H9 (cell line): Measurements from ENCODE around the gene EPB41L4B. TPM values are rescaled to one million over a fixed set of nuclear protein-coding genes. Genes with fewer than 3 reads are reported as not detected.

Experiments
- DNase-seq: peaks from one replicate; pipeline ENCODE4 v3.0.0-alpha.2; 2017
- H2AFZ ChIP-seq: one replicate; pipeline ENCODE4 v1.6.1; 2013; ENCODE audit warnings: mild to moderate bottlenecking, low read length, control low read depth, moderate library complexity
- H2AK5ac ChIP-seq: 2 replicates; pipeline ENCODE4 v1.6.1; 2013; ENCODE audit warnings: low read length, control low read depth, mixed read lengths; ENCODE audit not compliant: insufficient read length
- H2BK120ac ChIP-seq: one replicate; pipeline ENCODE4 v1.6.1; 2013; ENCODE audit warnings: low read depth, mild to moderate bottlenecking, low read length, control low read depth, inconsistent platforms; ENCODE audit not compliant: poor library complexity, severe bottlenecking
- H2BK12ac ChIP-seq: 2 replicates; pipeline ENCODE4 v1.6.1; 2013; ENCODE audit warnings: low read length, control low read depth, mixed read lengths, low read depth; ENCODE audit not compliant: insufficient read length
- H2BK15ac ChIP-seq: 2 replicates; pipeline ENCODE4 v1.6.1; 2013; ENCODE audit warnings: low read depth, low read length, control low read depth
- H2BK20ac ChIP-seq: one replicate; pipeline ENCODE4 v1.6.1; 2013; ENCODE audit warnings: low read depth, mild to moderate bottlenecking, low read length, control low read depth, inconsistent platforms; ENCODE audit not compliant: poor library complexity, severe bottlenecking
- H2BK5ac ChIP-seq: 2 replicates; pipeline ENCODE4 v1.6.1; 2013; ENCODE audit warnings: low read length, control low read depth, mixed read lengths; ENCODE audit not compliant: insufficient read length
- H3K14ac ChIP-seq: 2 replicates; pipeline ENCODE4 v1.6.1; 2013; ENCODE audit warnings: low read length, control low read depth; ENCODE audit not compliant: insufficient read depth
- H3K18ac ChIP-seq: 2 replicates; pipeline ENCODE4 v1.6.1; 2013; ENCODE audit warnings: low read depth, mild to moderate bottlenecking, mixed read lengths, low read length, control low read depth; ENCODE audit not compliant: insufficient read length
- H3K23ac ChIP-seq: 2 replicates; pipeline ENCODE4 v1.6.1; 2013; ENCODE audit warnings: low read length, control low read depth, mixed read lengths, low read depth; ENCODE audit not compliant: insufficient read length
- H3K23me2 ChIP-seq: 2 replicates; pipeline ENCODE4 v1.6.1; 2013; ENCODE audit warnings: low read depth, mild to moderate bottlenecking, mixed read lengths, low read length, control low read depth; ENCODE audit not compliant: insufficient read length, poor library complexity, severe bottlenecking
- H3K27ac ChIP-seq: 2 replicates; pipeline ENCODE4 v1.5.1; 2013; ENCODE audit warnings: low read length, control low read depth, mixed read lengths, low read depth; ENCODE audit not compliant: insufficient read length
- H3K27me3 ChIP-seq: 2 replicates; pipeline ENCODE4 v1.6.1; 2013; ENCODE audit warnings: low read length, control low read depth, inconsistent platforms; ENCODE audit not compliant: insufficient read depth
- H3K4ac ChIP-seq: 2 replicates; pipeline ENCODE4 v1.6.1; 2013; ENCODE audit warnings: low read depth, mild to moderate bottlenecking, control low read depth, inconsistent platforms, low read length, moderate library complexity
- H3K4me1 ChIP-seq: 2 replicates; pipeline ENCODE4 v1.6.1; 2013; ENCODE audit warnings: low read length, control low read depth, inconsistent platforms; ENCODE audit not compliant: insufficient read depth
- H3K4me2 ChIP-seq: 2 replicates; pipeline ENCODE4 v1.6.1; 2013; ENCODE audit warnings: low read length, control low read depth, mixed read lengths; ENCODE audit not compliant: insufficient read length, insufficient read depth
- H3K56ac ChIP-seq: 2 replicates; pipeline ENCODE4 v1.6.1; 2013; ENCODE audit warnings: low read depth, mild to moderate bottlenecking, mixed read lengths, low read length, control low read depth; ENCODE audit not compliant: insufficient read length
- H3K79me1 ChIP-seq: 2 replicates; pipeline ENCODE4 v1.6.1; 2013; ENCODE audit warnings: low read depth, mild to moderate bottlenecking, moderate library complexity, low read length, control low read depth, inconsistent platforms; ENCODE audit not compliant: insufficient read depth, poor library complexity, severe bottlenecking
- H3K79me2 ChIP-seq: 2 replicates; pipeline ENCODE4 v1.6.1; 2013; ENCODE audit warnings: low read length, control low read depth, inconsistent platforms; ENCODE audit not compliant: insufficient read depth
- H3K9ac ChIP-seq: 2 replicates; pipeline ENCODE4 v1.6.1; 2013; ENCODE audit warnings: low read length, control low read depth, mixed read lengths; ENCODE audit not compliant: insufficient read length; ENCODE audit errors: extremely low read depth
- H3K9me3 ChIP-seq: one replicate; pipeline ENCODE4 v1.6.1; 2013; ENCODE audit warnings: low read depth, low read length, inconsistent platforms; ENCODE audit not compliant: control insufficient read depth
- H3T11ph ChIP-seq: one replicate; pipeline ENCODE4 v1.6.1; 2013; ENCODE audit warnings: mild to moderate bottlenecking, low read length, control low read depth, inconsistent platforms
- H4K20me1 ChIP-seq: one replicate; pipeline ENCODE4 v1.6.1; 2013; ENCODE audit not compliant: control insufficient read depth, insufficient read length, insufficient read depth
- H4K5ac ChIP-seq: 2 replicates; pipeline ENCODE4 v1.6.1; 2013; ENCODE audit warnings: low read depth, mild to moderate bottlenecking, mixed read lengths, low read length, control low read depth; ENCODE audit not compliant: insufficient read length
- H4K8ac ChIP-seq: replicated peaks from 2 replicates; pipeline ENCODE4 v1.6.1; 2013; ENCODE audit warnings: low read length, control low read depth, mixed read lengths, low read depth; ENCODE audit not compliant: insufficient read length
- H4K91ac ChIP-seq: 2 replicates; pipeline ENCODE4 v1.6.1; 2013; ENCODE audit warnings: low read depth, mild to moderate bottlenecking, moderate library complexity, mixed read lengths, low read length, control low read depth; ENCODE audit not compliant: insufficient read length
- H3K27ac Mint-ChIP-seq, 3 experiments: 2 replicates in 2 of 3; 3 replicates in 1 of 3; pipeline ENCODE4 v1.8.0; 2020 to 2021; ENCODE audit warnings: mixed read lengths in 3 of 3, mild to moderate bottlenecking in 1 of 3, moderate library complexity in 1 of 3
- H3K27me3 Mint-ChIP-seq: 2 replicates; pipeline ENCODE4 v1.8.0; 2021; ENCODE audit warnings: low read depth, mild to moderate bottlenecking, moderate library complexity, mixed read lengths
- H3K36me3 Mint-ChIP-seq, 3 experiments: 2 replicates in 2 of 3; 3 replicates in 1 of 3; pipeline ENCODE4 v1.8.0; 2020 to 2021; ENCODE audit warnings: low read depth in 3 of 3, mixed read lengths in 3 of 3; ENCODE audit not compliant: insufficient read depth in 1 of 3
- H3K4me1 Mint-ChIP-seq, 2 experiments: 2 replicates each; pipeline ENCODE4 v1.8.0; 2020; ENCODE audit warnings: mixed read lengths in 2 of 2
- H3K4me3 Mint-ChIP-seq, 2 experiments: 2 replicates in 1 of 2; 3 replicates in 1 of 2; pipeline ENCODE4 v1.8.0; 2020 to 2021; ENCODE audit warnings: mild to moderate bottlenecking in 2 of 2, mixed read lengths in 2 of 2, moderate library complexity in 1 of 2
- H3K9me3 Mint-ChIP-seq, 2 experiments: 2 replicates in 1 of 2; 3 replicates in 1 of 2; pipeline ENCODE4 v1.8.0; 2020; ENCODE audit warnings: mild to moderate bottlenecking in 2 of 2, mixed read lengths in 2 of 2, moderate library complexity in 1 of 2
- CTCF ChIP-seq: fragments of 200-600 bp; sonication (generic); conservative IDR thresholded peaks from 3 replicates; pipeline ENCODE4 v1.8.0; 2021; ENCODE audit warnings: antibody characterized with exemption, mild to moderate bottlenecking
- WGBS: extraction: QIAGEN DNeasy Blood & Tissue Kit; methylation state at CpG from one replicate; pipeline ENCODE4 v1.1.7; 2013; ENCODE audit warnings: missing lambda C conversion rate, low lambda C conversion rate, mixed read lengths; ENCODE audit not compliant: insufficient read length; ENCODE audit errors: extremely low coverage; 5-methylcytosine and 5-hydroxymethylcytosine counted together
- total RNA-seq: library from RNA; stranded (reverse); gene quantifications from 2 replicates; pipeline ENCODE4 v1.2.1, GENCODE V29; 2021

Gene EPB41L4B
- total RNA-seq, 1 experiment from 2014 or later = 18.9 TPM

- WGBS = no CpG with 5 or more reads among the region's 11 CpGs
Observed at GRCh38 chr9:109193974-109194556, 126.8 kb downstream of the EPB41L4B start.

More at GRCh38 chr9:109193974-109194556, 126.8 kb downstream of the EPB41L4B start:
- Histone ChIP-seq H3K79me2 (no peaks in the 10 kb centered on the region), H3K14ac (no peak overlapping the region), H3K4ac (no peak overlapping the region), H2BK120ac (no peak overlapping the region), H4K20me1 (no peaks in the 10 kb centered on the region), H3K23me2 (no peaks in the 10 kb centered on the region), H2BK20ac (no peak overlapping the region), H2BK5ac (no peak overlapping the region), H2AFZ (no peak overlapping the region), H3K9me3 (no peaks in the 10 kb centered on the region), H3K27ac (no peak overlapping the region), H3K9ac (no peak overlapping the region), H2BK12ac (no peak overlapping the region), H3K56ac (no peak overlapping the region), H3K4me1 (no peaks in the 10 kb centered on the region), H4K91ac (no peak overlapping the region), H2BK15ac (no peak overlapping the region), H3K18ac (no peak overlapping the region), H4K8ac (no peak overlapping the region), H4K5ac (no peak overlapping the region), H3K79me1 (no peaks in the 10 kb centered on the region), H3K23ac (no peak overlapping the region), H2AK5ac (no peak overlapping the region), H3T11ph (no peak overlapping the region), H3K4me2 (no peak overlapping the region), H3K27me3 (no peaks in the 10 kb centered on the region)
- no peak overlapping the region for H3K4me3 Mint-ChIP-seq
- TF ChIP-seq CTCF = no peak
- no peaks in the 10 kb centered on the region for H3K36me3 Mint-ChIP-seq
- DNase-seq = no peak
- H3K27ac Mint-ChIP-seq = no peak overlapping the region; a peak in 1 of 7 replicates
- peaks cover 5% of the 10 kb centered on the region for H3K27me3 Mint-ChIP-seq
- no peaks in the 10 kb centered on the region for H3K9me3 Mint-ChIP-seq
- peaks cover 6 to 7% of the 10 kb centered on the region in 2 experiments; a peak in 3 of 4 replicates for H3K4me1 Mint-ChIP-seq
